Measurements from ENCODE around the gene KANSL1. TPM values are rescaled to one million over a fixed set of nuclear protein-coding genes. Genes with fewer than 3 reads are reported as not detected.

Gene KANSL1
- total and polyA plus RNA-seq, 2 donors (not counting 1 experiment from before 2014, with no cell fraction given): 36.8 to 233 TPM

DNA sequence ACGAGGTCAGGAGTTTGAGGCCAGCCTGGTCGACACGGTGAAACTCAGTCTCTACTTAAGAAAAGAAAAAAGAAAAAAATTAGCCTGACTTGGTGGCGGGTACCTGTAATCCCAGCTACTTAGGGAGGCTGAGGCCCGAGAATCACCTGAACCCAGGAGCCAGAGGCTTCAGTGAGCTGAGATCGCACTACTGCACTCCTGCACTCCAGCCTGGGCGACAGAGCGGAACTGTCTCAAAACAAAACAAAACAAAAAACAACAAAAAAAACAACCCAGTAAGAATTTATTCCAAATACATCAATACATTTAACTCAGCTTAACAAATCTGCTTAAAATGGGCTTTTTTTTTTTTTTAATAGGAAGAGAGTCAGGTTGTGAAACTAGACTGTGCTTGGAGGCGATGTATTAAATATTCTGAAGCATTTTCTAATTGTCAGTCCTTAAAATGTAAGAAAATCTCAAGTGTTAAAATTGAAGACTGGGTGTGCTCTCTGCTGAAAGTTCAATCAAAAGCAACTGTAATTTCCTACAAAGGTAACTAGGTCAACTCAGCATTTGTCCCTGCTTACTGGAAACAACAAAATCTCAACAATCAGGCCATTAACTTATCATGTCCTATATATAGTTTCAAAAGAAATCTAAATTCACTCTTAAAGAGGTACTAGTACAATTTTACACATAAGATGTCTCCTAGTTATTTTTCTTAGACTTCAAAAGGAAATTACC lies 23.2 kb downstream of the KANSL1 start:
- DNase-seq (no peak), ATAC-seq (ENCODE audit: low read depth) (no peak)
- no peak overlapping the region for H3K9ac ChIP-seq (ENCODE audit: low read length)
- ChIA-PET POLR2A (no interaction called here), CTCF (interaction anchor here (0.9 to 1.4 kb wide), 2 partner anchors 9 to 23 kb away, joined by 3 to 5 read pairs; partner anchors contain the start of gene KANSL1)
- no peaks in the 10 kb centered on the region for H3K27me3 ChIP-seq (replicated peaks in 1 of 4; ENCODE audit: control extremely low read depth in 1 of 4, control insufficient read depth in 3 of 4, insufficient read depth in 4 of 4, low read length in 3 of 4)
- H3K36me3 ChIP-seq (replicated peaks in 1 of 2; ENCODE audit: control extremely low read depth in 1 of 2, control insufficient read depth in 1 of 2, extremely low read depth in 1 of 2, insufficient read depth in 2 of 2, low read length in 1 of 2): peaks cover 27 to 40% of the 10 kb centered on the region in 2 experiments
- H3K4me3 ChIP-seq (ENCODE audit: control extremely low read depth in 1 of 5, extremely low read depth in 1 of 5, insufficient read depth in 1 of 5, low read depth in 2 of 5, low read length in 4 of 5): no peak overlapping the region
- 89% methylated on average over 3 of the region's 9 CpGs for WGBS (ENCODE audit: insufficient coverage)
- TF ChIP-seq EZH2 (IDR thresholded peaks at IDR 0.05; ENCODE audit: borderline replicate concordance, insufficient read depth, low read depth, low read length, poor library complexity, severe bottlenecking): no peak
- Mint-ChIP-seq H3K27me3 (no peaks in the 10 kb centered on the region), H3K9me3 (ENCODE audit: insufficient read depth) (no peaks in the 10 kb centered on the region), H3K27ac (peak overlapping the region; percentile 4), H3K4me3 (no peak overlapping the region), H3K4me1 (peaks cover 60% of the 10 kb centered on the region)
- H2AFZ ChIP-seq (ENCODE audit: insufficient read depth, low read depth, low read length, poor library complexity, severe bottlenecking): no peak overlapping the region
- H3K4me2 ChIP-seq (replicated peaks; ENCODE audit: low read depth, low read length, poor library complexity, severe bottlenecking): no peak overlapping the region
- no peak overlapping the region for H3K27ac ChIP-seq (ENCODE audit: low read length in 2 of 2)
- no peaks in the 10 kb centered on the region for H3K4me1 ChIP-seq (ENCODE audit: control insufficient read depth in 2 of 2, insufficient read depth in 2 of 2, low read length in 2 of 2)
- intact Hi-C loops (cut with micrococcal nuclease): no loop called here
- peaks cover 100% of the 10 kb centered on the region for H3K79me2 ChIP-seq (ENCODE audit: control insufficient read depth, insufficient read depth, low read length)
- H3K9me3 ChIP-seq (ENCODE audit: control extremely low read depth in 1 of 3, control insufficient read depth in 2 of 3, insufficient read depth in 1 of 3, low read length in 2 of 3): no peaks in the 10 kb centered on the region
- H4K20me1 ChIP-seq (ENCODE audit: control insufficient read depth, insufficient read depth, low read length, poor library complexity, severe bottlenecking): peaks cover 79% of the 10 kb centered on the region

DNA sequence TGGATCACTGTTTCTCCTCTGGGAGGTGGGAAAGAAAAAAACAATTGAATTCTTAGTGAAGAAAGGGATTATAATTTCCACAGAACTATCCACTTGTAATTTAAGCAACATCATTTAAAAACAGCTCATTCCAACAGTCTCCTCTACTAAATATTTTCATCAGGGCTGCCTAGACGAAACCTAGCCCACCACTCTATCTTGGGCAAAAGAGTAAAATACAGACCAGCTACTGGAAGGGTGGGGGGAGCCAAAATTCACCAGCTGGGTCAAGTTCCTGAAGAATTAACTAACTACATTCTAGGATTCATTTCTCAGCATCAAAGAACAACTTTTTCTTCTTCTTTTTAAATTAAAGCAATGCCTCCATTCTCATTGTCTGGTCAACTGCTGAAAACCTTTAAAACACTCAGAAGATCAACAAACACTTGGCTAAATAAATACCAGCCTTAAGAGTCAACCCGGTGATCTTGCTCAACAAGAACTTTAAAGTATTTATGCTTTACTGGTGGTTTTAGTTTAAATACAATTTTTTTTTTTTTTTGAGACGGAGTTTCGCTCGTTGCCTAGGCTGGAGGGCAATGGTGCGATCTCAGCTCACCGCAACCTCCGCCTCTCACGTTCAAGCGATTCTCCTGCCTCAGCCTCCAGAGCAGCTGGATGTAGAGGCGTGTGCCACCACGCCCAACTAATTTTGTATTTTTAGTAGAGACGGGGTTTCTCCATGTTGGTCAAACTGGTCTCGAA lies 25.2 kb downstream of the KANSL1 start:
- CTCF ChIA-PET: interaction anchor here (1.2 kb wide), 1 partner anchor 124 kb away, joined by 3 read pairs; no protein-coding TSS in a partner anchor
- H3K36me3 ChIP-seq (replicated peaks in 1 of 2; ENCODE audit: control extremely low read depth in 1 of 2, control insufficient read depth in 1 of 2, extremely low read depth in 1 of 2, insufficient read depth in 2 of 2, low read length in 1 of 2): peaks cover 27 to 43% of the 10 kb centered on the region in 2 experiments

More for the DNA sequence above, 25.2 kb downstream of the KANSL1 start:
- Histone ChIP-seq H3K27me3 (replicated peaks in 1 of 4; ENCODE audit: control extremely low read depth in 1 of 4, control insufficient read depth in 3 of 4, insufficient read depth in 4 of 4, low read length in 3 of 4) (no peaks in the 10 kb centered on the region), H3K4me2 (replicated peaks; ENCODE audit: low read depth, low read length, poor library complexity, severe bottlenecking) (no peak overlapping the region), H3K27ac (ENCODE audit: low read length in 2 of 2) (no peak overlapping the region), H3K4me3 (ENCODE audit: control extremely low read depth in 1 of 5, extremely low read depth in 1 of 5, insufficient read depth in 1 of 5, low read depth in 2 of 5, low read length in 4 of 5) (no peak overlapping the region), H3K4me1 (ENCODE audit: control insufficient read depth in 2 of 2, insufficient read depth in 2 of 2, low read length in 2 of 2) (peaks cover 9 to 16% of the 10 kb centered on the region in 2 donors), H3K9me3 (ENCODE audit: control extremely low read depth in 1 of 3, control insufficient read depth in 2 of 3, insufficient read depth in 1 of 3, low read length in 2 of 3) (no peaks in the 10 kb centered on the region), H4K20me1 (ENCODE audit: control insufficient read depth, insufficient read depth, low read length, poor library complexity, severe bottlenecking) (peaks cover 89% of the 10 kb centered on the region), H3K79me2 (ENCODE audit: control insufficient read depth, insufficient read depth, low read length) (peaks cover 100% of the 10 kb centered on the region), H3K9ac (ENCODE audit: low read length) (no peak overlapping the region), H2AFZ (ENCODE audit: insufficient read depth, low read depth, low read length, poor library complexity, severe bottlenecking) (no peak overlapping the region)
- Mint-ChIP-seq H3K27me3 (no peaks in the 10 kb centered on the region), H3K4me1 (peaks cover 68% of the 10 kb centered on the region), H3K27ac (no peak overlapping the region), H3K4me3 (no peak overlapping the region), H3K9me3 (ENCODE audit: insufficient read depth) (no peaks in the 10 kb centered on the region)
- ATAC-seq (ENCODE audit: low read depth): no peak
- POLR2A ChIA-PET: no interaction called here
- DNase-seq: no peak
- TF ChIP-seq, protein P1, sequence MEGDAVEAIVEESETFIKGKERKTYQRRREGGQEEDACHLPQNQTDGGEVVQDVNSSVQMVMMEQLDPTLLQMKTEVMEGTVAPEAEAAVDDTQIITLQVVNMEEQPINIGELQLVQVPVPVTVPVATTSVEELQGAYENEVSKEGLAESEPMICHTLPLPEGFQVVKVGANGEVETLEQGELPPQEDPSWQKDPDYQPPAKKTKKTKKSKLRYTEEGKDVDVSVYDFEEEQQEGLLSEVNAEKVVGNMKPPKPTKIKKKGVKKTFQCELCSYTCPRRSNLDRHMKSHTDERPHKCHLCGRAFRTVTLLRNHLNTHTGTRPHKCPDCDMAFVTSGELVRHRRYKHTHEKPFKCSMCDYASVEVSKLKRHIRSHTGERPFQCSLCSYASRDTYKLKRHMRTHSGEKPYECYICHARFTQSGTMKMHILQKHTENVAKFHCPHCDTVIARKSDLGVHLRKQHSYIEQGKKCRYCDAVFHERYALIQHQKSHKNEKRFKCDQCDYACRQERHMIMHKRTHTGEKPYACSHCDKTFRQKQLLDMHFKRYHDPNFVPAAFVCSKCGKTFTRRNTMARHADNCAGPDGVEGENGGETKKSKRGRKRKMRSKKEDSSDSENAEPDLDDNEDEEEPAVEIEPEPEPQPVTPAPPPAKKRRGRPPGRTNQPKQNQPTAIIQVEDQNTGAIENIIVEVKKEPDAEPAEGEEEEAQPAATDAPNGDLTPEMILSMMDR (IDR thresholded peaks at IDR 0.05): no peak
- no peak for TF ChIP-seq EZH2 (IDR thresholded peaks at IDR 0.05; ENCODE audit: borderline replicate concordance, insufficient read depth, low read depth, low read length, poor library complexity, severe bottlenecking)
- intact Hi-C loops (cut with micrococcal nuclease): no loop called here
- 100% methylated on average over 8 of the region's 14 CpGs for WGBS (ENCODE audit: insufficient coverage)
